GM20431 (cell line): ENCODE results near the gene CAGE1.
"Not testable (repeated sequence)": the region's sequence is repeated elsewhere in the genome, so short reads cannot be mapped to it uniquely, and the experiment has no call there.

Experiments
- in situ Hi-C: fragments of 300-500 bp; cut with MseI, MboI; formaldehyde crosslinking; loops from one replicate; pipeline ENCODE4 v1.15.0; 2020; ENCODE audit warnings: low sequenced_read_pairs; ENCODE audit not compliant: unreplicated experiment

The CAGE1 gene

GRCh38 chr6:7411328-7411727, 21.8 kb upstream of the CAGE1 start:
- in situ Hi-C loops = no loop called here

DNA sequence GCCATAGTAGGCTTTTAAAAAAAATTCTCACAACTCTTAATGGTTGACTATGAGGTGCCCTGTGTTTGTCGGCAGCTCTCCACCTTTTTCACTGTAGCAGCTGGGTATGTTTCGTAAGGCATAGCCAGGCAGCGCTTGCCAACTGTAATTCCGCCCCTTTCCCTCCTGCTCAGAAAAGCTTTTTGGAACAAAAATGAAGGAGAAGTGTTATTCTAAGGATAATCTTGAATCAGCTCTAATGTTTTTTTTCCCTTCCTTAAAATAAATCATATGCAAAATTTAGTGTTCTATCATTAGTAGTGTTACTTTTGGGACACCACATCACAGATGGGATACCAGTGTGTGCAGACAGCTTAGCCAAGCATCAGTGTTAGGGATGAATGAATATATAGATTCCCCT, 21.3 kb upstream of the CAGE1 start:
- in situ Hi-C loops = no loop called here

DNA sequence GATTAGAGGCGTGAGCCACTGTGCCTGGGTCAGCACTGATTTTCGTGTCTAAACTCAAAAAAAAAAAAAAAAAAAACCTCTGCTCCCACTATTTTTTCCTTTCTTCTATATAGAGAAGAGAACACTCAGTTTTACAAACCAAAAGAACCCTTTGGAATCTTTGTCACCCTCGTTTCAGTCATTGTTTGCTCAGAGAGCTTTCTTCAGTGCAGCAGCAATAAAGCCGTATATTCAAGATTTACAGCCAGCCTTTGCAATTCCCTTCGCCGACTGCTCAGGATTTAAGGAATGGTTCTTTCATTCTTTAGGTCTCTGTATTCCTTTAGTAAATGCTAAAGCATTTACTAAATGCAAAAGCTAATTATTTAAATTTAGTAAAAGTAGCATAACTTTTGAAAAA, 20.2 kb upstream of the CAGE1 start:
- in situ Hi-C loops = no loop called here

DNA sequence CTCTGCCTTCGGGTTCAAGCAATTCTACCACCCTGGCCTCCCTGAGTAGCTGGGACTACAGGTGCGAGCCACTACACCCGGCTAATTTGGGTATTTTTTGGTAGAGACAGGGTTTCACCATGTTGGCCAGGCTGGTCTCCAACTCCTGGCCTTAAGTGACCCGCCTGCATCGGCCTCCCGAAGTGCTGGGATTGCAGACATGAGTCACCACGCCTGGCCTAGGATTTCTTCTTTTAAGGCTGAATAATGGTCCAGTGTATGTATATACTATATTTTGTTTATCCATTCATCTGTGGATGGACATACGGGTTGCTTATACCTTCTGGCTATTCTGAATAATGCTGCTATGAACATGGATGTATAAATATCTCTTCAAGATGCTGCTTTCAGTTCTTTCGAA, 17.2 kb upstream of the CAGE1 start:
- in situ Hi-C loops = no loop called here

- in situ Hi-C loops = no loop called here
Measured at GRCh38 chr6:7404546-7404945, 15.0 kb upstream of the CAGE1 start.

DNA sequence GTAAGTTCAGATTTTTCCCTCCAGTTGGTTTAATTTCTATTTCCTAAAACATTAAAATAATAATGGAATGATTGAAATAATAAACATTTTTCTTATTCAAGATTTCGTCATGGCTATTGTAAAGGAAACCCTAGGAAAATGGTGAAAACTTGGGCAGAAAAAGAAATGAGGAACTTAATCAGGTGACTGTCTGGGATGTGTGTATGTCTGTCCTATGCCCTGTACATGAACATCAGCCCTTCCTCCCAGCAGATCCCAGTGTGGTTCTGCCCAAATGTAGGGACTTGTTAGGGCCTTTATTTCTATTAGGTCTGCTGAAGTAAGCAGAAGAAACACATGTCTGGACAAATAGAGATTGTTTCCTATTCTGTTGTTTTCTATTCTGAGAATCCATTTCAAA, 13.2 kb upstream of the CAGE1 start:
- in situ Hi-C loops = no loop called here

- in situ Hi-C loops = no loop called here
Measured at GRCh38 chr6:7401075-7401474, 11.5 kb upstream of the CAGE1 start.

DNA sequence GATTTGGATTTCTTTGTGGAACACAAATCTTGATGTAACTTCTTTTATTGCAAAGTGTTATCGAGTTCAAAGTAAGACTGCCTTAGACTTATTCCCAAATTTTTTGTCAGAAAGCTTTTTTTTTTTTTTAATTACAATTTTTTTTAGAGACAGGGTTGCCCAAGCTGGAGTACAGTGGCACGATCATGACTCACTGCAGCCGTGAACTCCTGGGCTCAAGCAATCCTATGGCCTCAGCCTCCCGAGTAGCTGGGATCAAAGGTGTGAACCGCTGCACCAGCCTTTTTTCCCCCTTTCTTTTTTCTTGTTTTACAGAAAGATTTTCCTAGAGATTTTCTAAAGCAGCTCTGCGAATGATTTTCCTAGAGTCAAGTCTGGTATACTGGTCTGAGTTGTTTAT, 2.9 kb upstream of the CAGE1 start:
- in situ Hi-C loops = no loop called here

- in situ Hi-C loops = no loop called here
Measured at GRCh38 chr6:7391151-7391550, 1.6 kb upstream of the CAGE1 start.

- in situ Hi-C loops = no loop called here
Measured at GRCh38 chr6:7390226-7390878, 810 bp upstream of the CAGE1 start.

GRCh38 chr6:7389162-7389450, 436 bp downstream of the CAGE1 start:
- in situ Hi-C loops = no loop called here

DNA sequence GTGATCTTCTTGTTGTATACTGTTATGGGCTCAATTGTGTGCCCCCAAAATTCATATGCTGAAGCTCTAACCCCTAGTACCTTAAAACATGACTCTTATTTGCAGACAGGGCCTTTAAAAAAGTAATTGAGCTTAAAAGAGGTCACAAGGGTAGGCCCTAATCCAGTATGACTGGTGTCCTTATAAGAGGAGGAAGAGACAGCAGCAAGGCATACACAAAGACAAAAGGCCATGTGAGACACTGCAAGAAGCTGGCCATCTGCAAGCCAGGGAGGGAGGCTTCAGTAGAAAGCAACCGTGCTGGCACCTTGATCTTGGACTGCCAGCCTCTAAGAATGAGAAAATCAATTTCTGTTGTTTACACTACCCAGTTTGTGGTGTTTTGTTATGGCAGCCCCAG, 8.4 kb downstream of the CAGE1 start:
- in situ Hi-C loops = no loop called here

- in situ Hi-C loops = no loop called here
Measured at GRCh38 chr6:7378740-7379139, 10.8 kb downstream of the CAGE1 start.

DNA sequence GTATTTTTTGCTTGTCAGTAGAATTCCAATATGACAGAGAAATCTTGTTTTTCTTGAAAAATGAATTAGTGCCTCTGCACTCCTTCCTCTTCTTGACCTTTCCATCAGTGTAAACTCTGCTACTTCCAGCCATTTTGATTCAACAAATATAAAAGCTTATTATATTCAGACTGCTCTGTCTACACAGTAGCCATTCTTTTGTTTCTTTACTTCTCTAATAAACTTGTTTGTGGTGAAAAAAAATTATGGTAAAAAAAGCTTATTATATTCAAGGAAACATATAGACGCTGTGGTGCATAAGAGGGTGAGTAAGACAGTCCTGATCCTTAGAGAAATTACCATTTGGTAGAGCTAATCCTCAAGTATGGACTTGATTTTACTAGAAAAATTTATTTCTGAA, 11.6 kb downstream of the CAGE1 start:
- in situ Hi-C loops = no loop called here

- in situ Hi-C loops = no loop called here
Measured at GRCh38 chr6:7373739-7374138, 15.8 kb downstream of the CAGE1 start.

DNA sequence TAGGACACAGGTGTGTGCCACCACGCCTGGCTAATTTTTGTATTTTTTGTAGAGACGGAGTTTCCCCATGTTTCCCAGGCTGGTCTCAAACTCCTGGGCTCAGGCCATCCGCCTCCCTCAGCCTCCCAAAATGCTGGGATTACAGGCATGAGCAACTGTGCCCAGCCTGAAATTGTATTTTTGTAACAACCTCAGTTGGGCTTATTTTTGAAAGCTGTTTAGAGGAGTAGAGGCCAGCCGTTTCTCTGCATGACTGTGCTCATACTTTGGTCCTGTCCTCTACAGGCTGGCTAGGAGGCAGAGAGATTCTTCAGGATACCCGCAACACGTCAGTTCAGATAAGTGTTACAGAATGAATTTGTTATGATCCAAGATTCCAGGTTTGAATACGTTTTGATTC, 22.1 kb downstream of the CAGE1 start:
- in situ Hi-C loops = no loop called here

GRCh38 chr6:7351916-7352315, 37.6 kb downstream of the CAGE1 start:
- in situ Hi-C loops = not testable (repeated sequence)

- in situ Hi-C loops = not testable (repeated sequence)
Measured at GRCh38 chr6:7350591-7350990, 39.0 kb downstream of the CAGE1 start.

DNA sequence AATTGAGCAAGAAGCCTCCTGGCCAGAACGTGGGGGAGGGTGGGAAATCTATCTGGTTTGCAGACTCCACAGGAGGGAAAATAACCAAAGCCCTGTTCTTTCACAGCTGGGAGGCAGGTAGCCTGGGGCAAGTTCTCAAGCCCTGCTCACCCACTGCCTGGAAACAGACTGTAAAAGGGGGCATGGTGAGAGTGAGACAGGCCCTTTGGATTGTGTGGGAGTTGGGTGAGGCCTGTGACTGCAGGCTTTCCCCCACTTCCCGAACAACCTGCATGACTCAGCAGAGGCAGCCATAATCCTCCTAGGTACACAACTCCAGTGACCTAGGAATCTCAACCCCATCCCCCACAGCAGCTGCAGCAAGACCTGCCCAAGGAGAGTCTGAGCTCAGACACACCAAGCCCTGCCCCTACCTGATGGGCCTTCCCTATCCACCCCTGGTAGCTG, 42.0 kb downstream of the CAGE1 start:
- in situ Hi-C loops = not testable (repeated sequence)

DNA sequence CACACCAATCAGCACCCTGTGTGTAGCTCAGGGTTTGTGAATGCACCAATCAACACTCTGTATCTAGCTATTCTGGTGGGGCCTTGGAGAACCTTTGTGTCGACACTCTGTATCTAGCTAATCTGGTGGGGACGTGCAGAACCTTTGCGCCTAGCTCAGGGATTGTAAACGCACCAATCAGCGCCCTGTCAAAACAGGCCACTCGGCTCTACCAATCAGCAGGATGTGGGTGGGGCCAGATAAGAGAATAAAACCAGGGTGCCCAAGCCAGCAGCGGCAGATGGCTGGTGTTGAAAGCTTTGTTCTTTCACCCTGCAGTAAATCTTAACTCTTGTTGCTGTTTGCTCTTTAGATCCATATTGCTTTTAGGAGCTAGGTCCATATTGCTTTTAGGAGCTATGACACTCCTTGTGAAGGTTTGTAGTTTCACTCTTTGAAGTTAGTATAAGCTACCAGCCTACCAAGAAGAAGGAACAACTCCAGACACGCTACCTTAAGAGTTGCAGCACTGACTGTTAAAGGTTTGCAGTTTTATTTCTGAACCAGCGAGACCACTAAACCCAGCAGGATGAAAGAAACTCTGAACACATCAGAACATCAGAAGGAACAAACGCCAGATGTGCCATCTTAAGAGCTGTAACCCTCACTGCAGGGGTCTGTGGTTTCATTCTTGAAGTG, 44.6 kb downstream of the CAGE1 start:
- in situ Hi-C loops = not testable (repeated sequence)

- in situ Hi-C loops = no loop called here
Measured at GRCh38 chr6:7343546-7344475, 45.7 kb downstream of the CAGE1 start.
